Progenitor cell of endocrine pancreas (in vitro differentiated cells): ENCODE data around the gene NSUN7. TPM values are rescaled to one million over a fixed set of nuclear protein-coding genes. Genes with fewer than 3 reads are reported as not detected.

Experiments
- DNase-seq: peaks from one replicate; pipeline ENCODE4 v3.0.0; 2021; ENCODE audit warnings: low spot score; ENCODE audit not compliant: unreplicated experiment
- H3K27ac Mint-ChIP-seq: 2 replicates; pipeline ENCODE4 v1.8.0; 2021; ENCODE audit warnings: mild to moderate bottlenecking, moderate library complexity, mixed read lengths
- H3K27me3 Mint-ChIP-seq: 2 replicates; pipeline ENCODE4 v1.8.0; 2021; ENCODE audit warnings: mixed read lengths
- H3K36me3 Mint-ChIP-seq: 2 replicates; pipeline ENCODE4 v1.8.0; 2022; ENCODE audit warnings: mixed read lengths; ENCODE audit not compliant: insufficient read depth
- H3K4me1 Mint-ChIP-seq: 2 replicates; pipeline ENCODE4 v1.8.0; 2021; ENCODE audit warnings: low read depth, mixed read lengths
- H3K4me3 Mint-ChIP-seq: 2 replicates; pipeline ENCODE4 v1.8.0; 2021; ENCODE audit warnings: low read depth, mild to moderate bottlenecking, moderate library complexity, mixed read lengths
- H3K9me3 Mint-ChIP-seq: 2 replicates; pipeline ENCODE4 v1.8.0; 2021; ENCODE audit warnings: low read depth, mixed read lengths
- total RNA-seq: library from RNA; stranded (reverse); gene quantifications from 2 replicates; pipeline ENCODE4 v1.2.1, GENCODE V29; 2021
- TF ChIP-seq, protein P1 (sequence below): fragments of 200-600 bp; sonication (generic); IDR thresholded peaks from one replicate; pipeline ENCODE4 v1.5.0; 2021; ENCODE audit warnings: antibody characterized with exemption, mild to moderate bottlenecking; ENCODE audit not compliant: unreplicated experiment

NSUN7 gene
- total RNA-seq, 1 donor from 2014 or later: 17.5 TPM

DNA sequence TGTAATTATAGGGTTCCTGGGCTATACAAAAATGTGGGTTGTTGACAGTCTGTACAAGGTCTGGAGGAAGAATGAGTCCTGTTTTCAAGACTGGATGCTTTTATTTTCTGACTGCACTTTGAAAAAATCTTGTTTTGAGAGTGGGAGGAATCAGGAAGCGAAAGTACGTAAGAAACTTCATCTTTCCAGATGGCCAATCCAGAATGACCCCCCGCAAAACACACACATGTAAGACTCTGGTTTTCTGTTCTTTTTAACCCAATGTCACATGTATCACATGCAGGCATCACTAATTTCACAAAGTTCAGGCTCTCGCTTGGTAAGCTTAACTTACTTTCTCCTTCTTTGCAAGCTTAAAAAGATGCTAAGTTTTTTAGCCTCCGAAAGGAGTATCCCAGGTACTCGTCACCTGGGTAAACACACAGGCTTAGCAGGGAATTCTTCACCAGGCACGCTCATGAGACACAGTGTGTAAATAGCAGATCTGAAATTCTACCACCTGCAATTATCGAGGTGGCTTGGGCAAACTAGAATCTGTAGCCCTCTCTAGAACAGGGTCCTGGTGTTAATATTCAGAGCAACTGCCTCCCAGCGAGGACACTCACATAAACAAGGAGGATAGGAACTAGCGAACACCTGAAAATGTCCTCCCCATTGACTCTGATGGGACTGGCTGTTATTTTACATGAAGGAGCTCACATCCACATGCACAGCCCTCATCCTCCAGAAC lies 90.7 kb downstream of the NSUN7 start:
- TF ChIP-seq, protein P1, sequence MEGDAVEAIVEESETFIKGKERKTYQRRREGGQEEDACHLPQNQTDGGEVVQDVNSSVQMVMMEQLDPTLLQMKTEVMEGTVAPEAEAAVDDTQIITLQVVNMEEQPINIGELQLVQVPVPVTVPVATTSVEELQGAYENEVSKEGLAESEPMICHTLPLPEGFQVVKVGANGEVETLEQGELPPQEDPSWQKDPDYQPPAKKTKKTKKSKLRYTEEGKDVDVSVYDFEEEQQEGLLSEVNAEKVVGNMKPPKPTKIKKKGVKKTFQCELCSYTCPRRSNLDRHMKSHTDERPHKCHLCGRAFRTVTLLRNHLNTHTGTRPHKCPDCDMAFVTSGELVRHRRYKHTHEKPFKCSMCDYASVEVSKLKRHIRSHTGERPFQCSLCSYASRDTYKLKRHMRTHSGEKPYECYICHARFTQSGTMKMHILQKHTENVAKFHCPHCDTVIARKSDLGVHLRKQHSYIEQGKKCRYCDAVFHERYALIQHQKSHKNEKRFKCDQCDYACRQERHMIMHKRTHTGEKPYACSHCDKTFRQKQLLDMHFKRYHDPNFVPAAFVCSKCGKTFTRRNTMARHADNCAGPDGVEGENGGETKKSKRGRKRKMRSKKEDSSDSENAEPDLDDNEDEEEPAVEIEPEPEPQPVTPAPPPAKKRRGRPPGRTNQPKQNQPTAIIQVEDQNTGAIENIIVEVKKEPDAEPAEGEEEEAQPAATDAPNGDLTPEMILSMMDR: no peak
- DNase-seq: no peak
- no peak overlapping the region for H3K4me3 Mint-ChIP-seq
- peaks cover 6% of the 10 kb centered on the region for H3K36me3 Mint-ChIP-seq
- H3K9me3 Mint-ChIP-seq: no peaks in the 10 kb centered on the region
- H3K27me3 Mint-ChIP-seq: no peaks in the 10 kb centered on the region
- H3K27ac Mint-ChIP-seq: peak overlapping the region; percentile 77
- H3K4me1 Mint-ChIP-seq: peaks cover 19% of the 10 kb centered on the region

DNA sequence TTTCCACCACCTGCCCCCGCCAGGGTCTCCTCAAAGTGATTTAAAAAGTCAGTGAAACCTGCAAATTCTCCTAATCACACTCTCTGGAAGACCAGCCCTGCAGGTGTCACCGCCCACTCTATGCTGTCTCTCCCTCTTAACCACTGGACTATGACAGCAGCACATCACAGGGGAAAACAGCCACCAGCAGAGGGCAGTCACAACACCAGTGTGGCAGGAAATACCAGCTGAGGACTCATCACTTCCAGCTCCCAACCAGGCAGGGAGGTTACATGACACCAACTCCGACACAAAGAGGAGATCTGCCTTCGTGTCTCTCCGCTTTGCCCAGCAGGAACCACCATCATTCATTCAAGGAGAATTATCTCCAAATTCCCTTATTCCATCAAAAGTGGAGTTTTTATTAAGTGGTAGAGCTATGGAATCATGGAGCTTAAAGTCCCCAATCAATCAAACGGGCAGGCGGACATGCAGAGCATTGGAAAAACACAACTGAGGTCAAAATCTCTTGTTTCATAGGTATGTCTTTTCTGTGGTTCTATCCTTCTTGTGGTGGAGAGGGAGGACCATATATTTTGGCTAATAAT lies 91.3 kb downstream of the NSUN7 start:
- Mint-ChIP-seq H3K27ac (peak overlapping the region; percentile 77), H3K9me3 (no peaks in the 10 kb centered on the region), H3K4me3 (no peak overlapping the region), H3K4me1 (peaks cover 21% of the 10 kb centered on the region), H3K27me3 (no peaks in the 10 kb centered on the region), H3K36me3 (peaks cover 3% of the 10 kb centered on the region)
- TF ChIP-seq, protein P1: peak; percentile 75
- peak; percentile 37 for DNase-seq

DNA sequence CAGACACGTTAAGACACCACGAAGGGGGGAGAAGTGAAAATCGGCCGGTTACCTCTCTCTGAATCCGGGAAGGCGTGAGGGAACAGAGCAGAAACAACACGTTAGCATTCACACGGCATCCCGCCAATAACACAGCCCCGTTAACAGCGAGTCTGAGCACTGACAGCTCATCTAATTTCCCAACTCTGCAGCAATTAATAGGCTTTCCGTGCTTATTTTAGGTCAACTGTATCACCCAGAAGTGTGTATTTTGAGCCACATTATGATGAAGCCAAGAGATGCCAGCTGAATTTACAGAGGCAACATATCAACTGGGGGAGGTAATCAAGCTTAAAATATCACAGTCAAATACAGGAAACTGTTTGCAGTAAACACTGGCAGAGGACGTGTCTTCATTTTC lies 92.6 kb downstream of the NSUN7 start:
- no peaks in the 10 kb centered on the region for H3K27me3 Mint-ChIP-seq
- H3K36me3 Mint-ChIP-seq: peaks cover 3% of the 10 kb centered on the region
- H3K9me3 Mint-ChIP-seq: no peaks in the 10 kb centered on the region
- TF ChIP-seq, protein P1: no peak
- H3K4me3 Mint-ChIP-seq: no peak overlapping the region
- DNase-seq: no peak
- H3K27ac Mint-ChIP-seq: peak overlapping the region; percentile 42
- peaks cover 21% of the 10 kb centered on the region for H3K4me1 Mint-ChIP-seq

- Mint-ChIP-seq H3K9me3 (no peaks in the 10 kb centered on the region), H3K27ac (no peak overlapping the region), H3K4me1 (peaks cover 21% of the 10 kb centered on the region), H3K4me3 (no peak overlapping the region), H3K36me3 (peaks cover 3% of the 10 kb centered on the region), H3K27me3 (no peaks in the 10 kb centered on the region)
- TF ChIP-seq, protein P1: no peak
- no peak for DNase-seq
Measured at GRCh38 chr4:40842725-40843423, 93.1 kb downstream of the NSUN7 start.

- Mint-ChIP-seq H3K4me1 (peaks cover 25% of the 10 kb centered on the region), H3K27me3 (no peaks in the 10 kb centered on the region), H3K36me3 (peaks cover 2% of the 10 kb centered on the region), H3K9me3 (no peaks in the 10 kb centered on the region), H3K27ac (no peak overlapping the region), H3K4me3 (no peak overlapping the region)
- DNase-seq: no peak
- TF ChIP-seq, protein P1: no peak
Measured at GRCh38 chr4:40843696-40844095, 93.9 kb downstream of the NSUN7 start.
